ENCODE data around the gene DHRS11. TPM values are rescaled to one million over a fixed set of nuclear protein-coding genes. Genes with fewer than 3 reads are reported as not detected.

DHRS11 gene
- total RNA-seq, 1 experiment from 2014 or later: 27.9 TPM

- Histone ChIP-seq H4K5ac (ENCODE audit: insufficient read length, low read depth, low read length) (no peak overlapping the region), H4K20me1 (ENCODE audit: control insufficient read depth, insufficient read depth, insufficient read length) (no peaks in the 10 kb centered on the region), H3K79me1 (ENCODE audit: insufficient read depth, low read depth, low read length, poor library complexity, severe bottlenecking) (no peaks in the 10 kb centered on the region), H3K18ac (ENCODE audit: insufficient read length, low read depth, low read length) (no peak overlapping the region), H3K9me3 (ENCODE audit: control insufficient read depth, low read depth, low read length) (no peaks in the 10 kb centered on the region), H2BK20ac (ENCODE audit: low read depth, low read length, poor library complexity, severe bottlenecking) (no peak overlapping the region), H3K4me1 (ENCODE audit: insufficient read depth, low read length) (peaks cover 6% of the 10 kb centered on the region; the same call in 1 of the 2 replicates), H3K4ac (ENCODE audit: low read depth, low read length) (no peak overlapping the region), H2AK5ac (ENCODE audit: insufficient read length, low read length) (no peak overlapping the region), H2BK15ac (ENCODE audit: low read depth, low read length) (no peak overlapping the region), H2BK12ac (ENCODE audit: insufficient read length, low read depth, low read length) (no peak overlapping the region), H4K8ac (replicated peaks; ENCODE audit: insufficient read length, low read depth, low read length) (no peak overlapping the region), H3K4me2 (ENCODE audit: insufficient read depth, insufficient read length, low read length) (no peak overlapping the region), H4K91ac (ENCODE audit: insufficient read length, low read depth, low read length) (no peak overlapping the region), H2BK120ac (ENCODE audit: low read depth, low read length, poor library complexity, severe bottlenecking) (no peak overlapping the region), H3K23ac (ENCODE audit: insufficient read length, low read depth, low read length) (no peak overlapping the region), H3K56ac (ENCODE audit: insufficient read length, low read depth, low read length) (no peak overlapping the region), H3K14ac (ENCODE audit: insufficient read depth, low read length) (no peak overlapping the region), H3K27me3 (ENCODE audit: insufficient read depth, low read length) (no peaks in the 10 kb centered on the region), H2BK5ac (ENCODE audit: insufficient read length, low read length) (no peak overlapping the region), H3T11ph (ENCODE audit: low read length) (no peak overlapping the region), H3K23me2 (ENCODE audit: insufficient read length, low read depth, low read length, poor library complexity, severe bottlenecking) (no peaks in the 10 kb centered on the region), H3K27ac (ENCODE audit: insufficient read length, low read depth, low read length) (no peak overlapping the region), H2AFZ (ENCODE audit: low read length) (no peak overlapping the region), H3K79me2 (ENCODE audit: insufficient read depth, low read length) (no peaks in the 10 kb centered on the region), H3K9ac (ENCODE audit: extremely low read depth, insufficient read length, low read length) (no peak overlapping the region)
- H3K4me3 Mint-ChIP-seq: no peak overlapping the region
- H3K4me1 Mint-ChIP-seq: peaks cover 28 to 63% of the 10 kb centered on the region in 2 experiments
- DNase-seq: peak; percentile 91
- peak; percentile 98 for TF ChIP-seq CTCF (conservative IDR thresholded peaks at IDR 0.05)
- H3K9me3 Mint-ChIP-seq: no peaks in the 10 kb centered on the region
- H3K36me3 Mint-ChIP-seq (ENCODE audit: insufficient read depth in 1 of 3, low read depth in 3 of 3): no peaks in the 10 kb centered on the region; a peak in 1 of 7 replicates
- no CpG with 5 or more reads among the region's 14 CpGs for WGBS (ENCODE audit: extremely low coverage, insufficient read length, low lambda C conversion rate)
- peaks cover 41% of the 10 kb centered on the region for H3K27me3 Mint-ChIP-seq (ENCODE audit: low read depth)
- no peak overlapping the region for H3K27ac Mint-ChIP-seq
Observed at GRCh38 chr17:36629252-36629847, 37.7 kb downstream of the DHRS11 start.

Data from H9 (cell line).